Endothelial cell of umbilical vein (primary cell): ENCODE data around the gene FBXO3. TPM values are rescaled to one million over a fixed set of nuclear protein-coding genes. Genes with fewer than 3 reads are reported as not detected.

Source experiments
- BruUV-seq: library from RNA; stranded (reverse); fragments of 400-500 nt; replicated peaks from 2 replicates; lab custom pipeline; 2021; lab: Mats Ljungman, UMichigan
- CTCF ChIA-PET: fragments of 300-600, 350-600 bp; sonication (Branson Sonifier 250); formaldehyde crosslinking; loops from one replicate; lab custom pipeline; 2021; ENCODE audit warnings: antibody characterized with exemption, inconsistent platforms; lab: Charles Lee
- POLR2A ChIA-PET: fragments of 300-600, 350-600 bp; sonication (Branson Sonifier 250); formaldehyde crosslinking; loops from one replicate; lab custom pipeline; 2021; ENCODE audit warnings: antibody characterized with exemption, inconsistent platforms; lab: Charles Lee
- DNase-seq: peaks from one replicate; pipeline ENCODE4 v3.0.0-alpha.2; 2011; ENCODE audit warnings: low read depth, low spot score
- FAIRE-seq: peaks from 2 replicates; lab custom pipeline; 2011; peaks lifted over from hg19 to GRCh38; lab: Jason Lieb, UNC
- H2AFZ ChIP-seq: 2 replicates; pipeline ENCODE4 v1.6.0; 2012; ENCODE audit warnings: low read depth, low read length, control low read depth, inconsistent platforms
- H3K27ac ChIP-seq: 2 replicates; pipeline ENCODE4 v1.5.1; 2011; ENCODE audit warnings: low read depth, mild to moderate bottlenecking, control low read depth, low read length, moderate library complexity; ENCODE audit not compliant: insufficient read depth
- H3K27me3 ChIP-seq, 2 experiments: 2 replicates each; pipeline versions ENCODE4 v1.6.0 to v1.6.1; 2011; ENCODE audit warnings: low read length in 2 of 2, mixed read lengths in 1 of 2; ENCODE audit not compliant: control insufficient read depth in 2 of 2, insufficient read depth in 2 of 2
- H3K36me3 ChIP-seq, 2 experiments: 2 replicates in 1 of 2; 3 replicates in 1 of 2; pipeline ENCODE4 v1.5.1; 2011; ENCODE audit warnings: low read length in 2 of 2, mild to moderate bottlenecking in 1 of 2, moderate library complexity in 1 of 2; ENCODE audit not compliant: control insufficient read depth in 2 of 2, insufficient read depth in 2 of 2; ENCODE audit errors: extremely low read depth in 1 of 2
- H3K4me1 ChIP-seq: 3 replicates; pipeline ENCODE4 v1.5.1; 2011; ENCODE audit warnings: mild to moderate bottlenecking, low read length; ENCODE audit not compliant: control insufficient read depth, insufficient read depth; ENCODE audit errors: extremely low read depth
- H3K4me2 ChIP-seq: 2 replicates; pipeline ENCODE4 v1.6.1; 2011; ENCODE audit warnings: low read length, control low read depth, mixed read lengths; ENCODE audit not compliant: insufficient read depth
- H3K4me3 ChIP-seq, 3 experiments: fragments of 200-600 bp in 1 of 3; sonication (generic), shearing (Covaris generic) in 1 of 3; replicated peaks in 1 of 3; 2 replicates each; pipeline ENCODE4 v1.5.1; 2011 to 2016; ENCODE audit warnings: control low read depth in 3 of 3, low read length in 3 of 3, mild to moderate bottlenecking in 2 of 3, inconsistent platforms in 1 of 3, low read depth in 1 of 3, moderate library complexity in 1 of 3; ENCODE audit not compliant: insufficient read depth in 1 of 3
- H3K79me2 ChIP-seq: 2 replicates; pipeline ENCODE4 v1.6.0; 2012; ENCODE audit warnings: low read length, inconsistent platforms; ENCODE audit not compliant: control insufficient read depth, insufficient read depth
- H3K9ac ChIP-seq: replicated peaks from 2 replicates; pipeline ENCODE3; 2011; ENCODE audit warnings: low read length, control low read depth; ENCODE audit not compliant: insufficient read depth; ENCODE audit errors: extremely low read depth
- H3K9me1 ChIP-seq: replicated peaks from 3 replicates; pipeline ENCODE4 v1.6.0; 2011; ENCODE audit warnings: mild to moderate bottlenecking, low read length; ENCODE audit not compliant: control insufficient read depth, insufficient read depth; ENCODE audit errors: extremely low read depth
- H3K9me3 ChIP-seq: replicated peaks from 2 replicates; pipeline ENCODE4 v1.5.1; 2012; ENCODE audit warnings: low read length, inconsistent platforms; ENCODE audit not compliant: control insufficient read depth, insufficient read depth
- H4K20me1 ChIP-seq: replicated peaks from 2 replicates; pipeline ENCODE3; 2011; ENCODE audit warnings: mild to moderate bottlenecking, low read length; ENCODE audit not compliant: control insufficient read depth, insufficient read depth; ENCODE audit errors: extremely low read depth
- EZH2 ChIP-seq: IDR thresholded peaks from 2 replicates; pipeline ENCODE4 v1.6.1; 2012; ENCODE audit warnings: borderline replicate concordance, low read depth, mild to moderate bottlenecking, moderate library complexity, low read length, inconsistent platforms; ENCODE audit not compliant: severe bottlenecking
- FOS ChIP-seq: IDR thresholded peaks from 2 replicates; pipeline ENCODE4 v1.6.1; 2011; ENCODE audit warnings: mild to moderate bottlenecking, low read length, moderate library complexity, borderline replicate concordance; ENCODE audit not compliant: insufficient read depth
- GATA2 ChIP-seq: IDR thresholded peaks from 2 replicates; pipeline ENCODE4 v1.7.0; 2011; ENCODE audit warnings: low read depth, mild to moderate bottlenecking, moderate library complexity, mixed read lengths, low read length; ENCODE audit not compliant: insufficient read length, insufficient read depth
- JUN ChIP-seq: IDR thresholded peaks from 2 replicates; pipeline ENCODE4 v1.6.1; 2011; ENCODE audit warnings: borderline replicate concordance, low read depth; ENCODE audit not compliant: insufficient read length, insufficient read depth
- MAX ChIP-seq: IDR thresholded peaks from 2 replicates; pipeline ENCODE4 v1.6.1; 2011; ENCODE audit not compliant: insufficient read depth, insufficient read length
- MYC ChIP-seq: IDR thresholded peaks from one replicate; pipeline ENCODE4 v1.6.1; 2011; ENCODE audit warnings: mild to moderate bottlenecking, low read depth, low read length
- POLR2A ChIP-seq: IDR thresholded peaks from 2 replicates; pipeline ENCODE4 v1.6.1; 2012; ENCODE audit warnings: low read depth, mild to moderate bottlenecking, control low read depth, low read length
- POLR2AphosphoS5 ChIP-seq: IDR thresholded peaks from 2 replicates; pipeline ENCODE4 v1.6.1; 2012; ENCODE audit warnings: low read depth, mild to moderate bottlenecking, control low read depth, low read length, moderate library complexity; ENCODE audit not compliant: insufficient read depth
- dilution Hi-C: fragments of 300-500 bp; cut with MboI; formaldehyde crosslinking; loops from one replicate; pipeline ENCODE4 v1.15.0; 2019; ENCODE audit warnings: low sequenced_read_pairs; ENCODE audit not compliant: extremely low pct_ligation_motif_present
- intact Hi-C: fragments of 100-400 bp; cut with micrococcal nuclease; formaldehyde crosslinking; loops from one replicate; pipeline ENCODE4 v1.10.0; 2022
- polyA plus RNA-seq, 4 experiments: library from polyadenylated mRNA; depleted of rRNA in 3 of 4; stranded (reverse) in 3 of 4; unstranded in 1 of 4; fragments of >200 nt; gene quantifications; 2 replicates each; pipeline versions ENCODE4 v1.2.1 to v1.2.3, GENCODE V29; 2011 to 2012; ENCODE audit warnings: missing spikeins in 1 of 4
- total RNA-seq: library from RNA; stranded (reverse); gene quantifications from 2 replicates; pipeline ENCODE4 v1.2.3, GENCODE V29; 2021

The FBXO3 gene
- total and polyA plus RNA-seq, 2 donors (not counting 3 experiments of a cell fraction or from before 2014, with no cell fraction given), result 18.0 to 23.1 TPM

GRCh38 chr11:33751878-33752277, 22.4 kb downstream of the FBXO3 start:
- BruUV-seq, result no TSS peak
- dilution Hi-C loops, result no loop called here
- no peak for FAIRE-seq

DNA sequence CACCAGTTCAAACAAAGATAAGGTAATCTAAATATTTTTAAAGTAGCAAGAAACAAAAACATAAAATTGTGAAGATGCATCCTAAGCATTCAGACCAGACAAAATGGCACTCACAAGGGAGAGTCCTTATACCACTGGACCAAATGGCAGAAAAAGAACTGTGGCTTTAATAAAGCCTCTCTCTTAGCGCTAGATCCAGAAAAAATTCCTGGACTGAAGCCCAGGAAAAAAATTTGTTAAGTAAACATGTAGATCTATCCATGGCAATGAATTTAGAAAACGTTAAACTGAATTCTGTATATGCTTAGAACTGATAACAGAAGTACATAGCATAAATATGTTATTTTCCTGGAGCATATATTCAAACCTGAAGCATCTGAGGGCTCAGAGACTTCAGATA, 26.3 kb downstream of the FBXO3 start:
- intact Hi-C loops (no loop called here), dilution Hi-C loops (no loop called here)
- Histone ChIP-seq H3K9me3 (no peaks in the 10 kb centered on the region), H3K27ac (no peak overlapping the region), H4K20me1 (no peaks in the 10 kb centered on the region), H3K9ac (no peak overlapping the region), H3K4me2 (no peak overlapping the region), H3K79me2 (no peaks in the 10 kb centered on the region), H2AFZ (no peak overlapping the region), H3K27me3 (no peaks in the 10 kb centered on the region), H3K36me3 (peaks cover 5 to 7% of the 10 kb centered on the region in 2 experiments), H3K4me3 (no peak overlapping the region), H3K4me1 (no peaks in the 10 kb centered on the region), H3K9me1 (no peaks in the 10 kb centered on the region)
- ChIA-PET POLR2A (no interaction called here), CTCF (interaction anchor here (0.7 kb wide), 1 partner anchor 394 kb away, joined by 3 read pairs; no protein-coding TSS in a partner anchor)
- FAIRE-seq, result no peak
- no TSS peak for BruUV-seq
- DNase-seq, result peak; percentile 60
- no peak for TF ChIP-seq GATA2
- TF ChIP-seq POLR2A, result no peak
- TF ChIP-seq JUN, result no peak
- TF ChIP-seq EZH2, result no peak
- TF ChIP-seq MYC, result no peak

More at GRCh38 chr11:33751878-33752277, 22.4 kb downstream of the FBXO3 start:
- H3K4me3 ChIP-seq, result no peak overlapping the region
- H3K4me2 ChIP-seq, result no peak overlapping the region
- no peaks in the 10 kb centered on the region for H3K79me2 ChIP-seq
- H3K9me1 ChIP-seq, result no peaks in the 10 kb centered on the region
- intact Hi-C loops, result no loop called here
- CTCF ChIA-PET, result interaction anchor here (1.0 kb wide), 1 partner anchor 9 kb away, joined by 3 read pairs; no protein-coding TSS in a partner anchor
- no peaks in the 10 kb centered on the region for H3K9me3 ChIP-seq
- no peaks in the 10 kb centered on the region for H4K20me1 ChIP-seq
- H3K27me3 ChIP-seq, result no peaks in the 10 kb centered on the region
- TF ChIP-seq POLR2AphosphoS5, result no peak
- no peak for TF ChIP-seq MYC
- TF ChIP-seq GATA2, result no peak
- TF ChIP-seq EZH2, result no peak
- no peak for TF ChIP-seq JUN
- no peak for TF ChIP-seq POLR2A
- no peak for TF ChIP-seq FOS
- TF ChIP-seq MAX, result no peak
- POLR2A ChIA-PET, result no interaction called here
- no peak overlapping the region for H3K27ac ChIP-seq
- H2AFZ ChIP-seq, result no peak overlapping the region
- H3K4me1 ChIP-seq, result no peaks in the 10 kb centered on the region
- H3K36me3 ChIP-seq, result peaks cover 6 to 10% of the 10 kb centered on the region in 2 experiments
- no peak for DNase-seq
- no peak overlapping the region for H3K9ac ChIP-seq
